Left renal pelvis (tissue), 4 donors: ENCODE data around the gene NUP160. TPM values are rescaled to one million over a fixed set of nuclear protein-coding genes. Genes with fewer than 3 reads are reported as not detected.
"Not testable (repeated sequence)": the region's sequence is repeated elsewhere in the genome, so short reads cannot be mapped to it uniquely, and the experiment has no call there.

Experiments used
- DNase-seq, 4 donors: peaks; one replicate each; pipeline ENCODE4 v3.0.0-alpha.2; 2013; ENCODE audit warnings: low read depth in 4 of 4, low spot score in 3 of 4
- polyA plus RNA-seq, 4 donors: library from polyadenylated mRNA; unstranded; fragments of 120-200 nt; gene quantifications; one replicate each; pipeline ENCODE4 v1.2.1, GENCODE V29; 2013; ENCODE audit not compliant: insufficient read length in 4 of 4

Gene NUP160
- polyA plus RNA-seq, 4 donors, result 59.3 to 76.6 (median 68.6) TPM

DNA sequence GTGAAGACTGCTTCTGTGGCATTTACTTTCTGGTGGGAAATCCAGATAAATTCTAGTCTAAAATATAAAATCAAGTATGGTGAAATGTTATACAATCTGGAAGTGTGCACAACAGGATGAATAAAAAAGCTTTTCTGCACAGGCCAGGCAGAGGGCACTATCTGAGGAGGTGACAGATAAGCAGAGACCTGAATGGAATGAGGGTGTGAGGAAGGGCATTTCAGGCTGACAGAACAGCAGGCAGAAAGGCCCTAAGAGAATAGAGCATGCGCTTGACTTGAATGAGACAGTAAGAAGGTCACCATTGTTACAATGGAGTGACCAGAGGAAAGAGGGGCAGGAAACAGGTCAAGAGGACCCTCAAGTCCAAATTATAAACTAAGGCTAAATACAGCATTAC, 47.4 kb downstream of the NUP160 start:
- DNase-seq, result no peak

DNA sequence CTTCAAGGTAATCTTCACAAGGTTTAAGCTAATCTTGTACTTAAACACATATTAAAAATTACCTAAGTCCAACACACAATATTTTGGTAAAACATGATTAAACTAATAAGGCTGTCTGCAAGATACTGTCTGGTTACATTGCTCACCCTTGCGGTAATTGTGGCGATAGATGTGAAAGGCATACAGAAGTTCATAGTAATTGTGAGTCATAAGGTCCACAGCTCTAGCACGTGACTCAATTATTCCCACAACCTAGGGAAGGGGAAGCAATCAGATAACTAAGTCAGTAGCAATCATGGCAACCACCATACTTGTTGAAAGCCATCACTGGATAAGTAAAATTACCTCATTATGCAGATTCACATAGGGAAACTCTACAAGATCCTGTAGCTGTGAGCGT, 50.5 kb downstream of the NUP160 start:
- DNase-seq, result no peak

GRCh38 chr11:47791774-47792430, 56.2 kb downstream of the NUP160 start:
- no peak for DNase-seq

- DNase-seq, result not testable (repeated sequence)
These were observed 58.1 kb downstream of the NUP160 start for GRCh38 chr11:47790017-47790416.

GRCh38 chr11:47788181-47788580, 60.0 kb downstream of the NUP160 start:
- no peak for DNase-seq

- no peak for DNase-seq
These were observed 61.8 kb downstream of the NUP160 start for GRCh38 chr11:47786373-47786772.

DNA sequence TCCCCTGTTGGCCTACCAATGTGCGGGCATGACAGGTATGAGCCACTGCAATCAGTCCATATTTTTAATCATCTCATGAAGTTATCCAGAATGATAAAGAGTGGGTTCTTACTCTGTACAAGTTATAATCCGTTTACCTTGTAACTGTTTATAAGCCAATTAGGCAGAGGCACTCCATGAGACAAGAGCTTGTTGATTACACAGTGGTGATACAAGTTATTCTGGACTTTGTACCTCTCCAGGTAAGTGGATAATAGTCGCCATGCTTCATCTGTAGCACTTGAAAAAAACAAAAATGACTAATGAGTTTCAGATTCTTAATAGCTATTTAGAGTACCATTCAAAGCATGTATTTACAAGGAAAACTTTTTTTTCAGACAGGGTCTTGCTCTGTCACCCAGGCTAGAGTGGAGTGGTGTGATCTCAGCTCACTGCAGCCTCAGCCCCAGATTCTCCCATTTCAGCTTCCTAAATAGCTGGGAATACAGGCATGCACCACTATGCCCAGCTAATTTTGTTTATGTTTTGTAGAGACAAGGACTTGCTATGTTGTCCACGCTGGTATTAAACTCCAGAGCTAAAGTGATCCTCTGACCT, 63.3 kb downstream of the NUP160 start:
- DNase-seq, result no peak

GRCh38 chr11:47783087-47783610, 65.0 kb downstream of the NUP160 start:
- no peak for DNase-seq

DNA sequence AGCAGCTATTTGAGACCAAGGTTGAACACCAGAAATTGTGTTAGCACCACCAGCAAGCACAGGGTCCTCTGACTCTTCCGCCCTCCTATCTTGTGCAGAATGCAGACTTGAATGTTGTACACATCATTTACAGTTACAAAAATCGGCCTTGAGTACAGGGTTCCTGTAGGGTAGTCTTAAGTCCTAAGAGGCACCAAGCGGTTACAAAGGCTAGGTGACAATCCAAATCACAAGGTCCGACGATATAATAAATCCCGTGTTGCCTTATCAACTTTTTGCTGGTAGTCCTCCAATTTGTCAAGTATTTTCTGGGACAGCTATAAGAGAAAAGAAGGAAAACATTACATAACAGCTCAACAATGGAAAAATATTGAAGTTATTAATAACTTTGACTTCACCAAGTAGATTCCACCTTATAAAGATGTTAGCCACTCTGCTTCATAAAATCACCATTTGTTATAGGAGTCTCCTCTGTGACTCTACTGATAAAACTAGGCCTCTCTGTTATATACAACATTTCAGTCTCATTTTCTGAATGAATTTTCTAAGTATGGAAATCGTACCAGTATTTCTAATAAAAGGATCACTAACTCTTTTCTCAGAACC, 69.2 kb downstream of the NUP160 start:
- no peak for DNase-seq

DNA sequence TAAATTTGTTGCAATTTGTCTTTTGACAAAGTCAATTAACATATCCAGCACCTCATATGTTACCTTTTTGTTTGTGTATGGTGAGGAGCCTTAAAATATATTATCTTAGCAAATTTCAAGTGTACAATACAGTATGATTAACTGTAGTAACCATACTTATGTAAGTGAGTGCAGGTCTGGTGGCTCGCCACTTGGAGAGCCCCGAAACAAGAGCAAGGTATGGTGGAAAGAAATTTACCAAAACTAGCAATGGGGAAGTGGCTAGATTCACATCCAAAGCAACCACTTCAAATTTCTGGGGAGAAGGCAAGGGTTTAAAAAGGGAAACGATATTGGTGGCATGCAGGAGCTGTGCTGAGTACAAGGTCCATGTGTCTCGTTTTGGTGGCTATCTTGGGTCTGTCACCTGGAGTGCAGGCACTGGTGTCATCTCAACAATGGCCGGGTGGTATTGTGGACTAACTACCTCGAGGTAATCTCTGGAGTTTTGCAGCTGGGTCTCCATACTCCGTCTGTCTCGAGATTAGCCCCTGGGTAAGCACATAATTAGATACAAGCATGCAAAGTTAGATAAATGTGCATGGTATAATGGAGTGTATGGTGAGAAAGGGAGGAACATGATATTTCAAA, 72.8 kb downstream of the NUP160 start:
- DNase-seq, result no peak

DNA sequence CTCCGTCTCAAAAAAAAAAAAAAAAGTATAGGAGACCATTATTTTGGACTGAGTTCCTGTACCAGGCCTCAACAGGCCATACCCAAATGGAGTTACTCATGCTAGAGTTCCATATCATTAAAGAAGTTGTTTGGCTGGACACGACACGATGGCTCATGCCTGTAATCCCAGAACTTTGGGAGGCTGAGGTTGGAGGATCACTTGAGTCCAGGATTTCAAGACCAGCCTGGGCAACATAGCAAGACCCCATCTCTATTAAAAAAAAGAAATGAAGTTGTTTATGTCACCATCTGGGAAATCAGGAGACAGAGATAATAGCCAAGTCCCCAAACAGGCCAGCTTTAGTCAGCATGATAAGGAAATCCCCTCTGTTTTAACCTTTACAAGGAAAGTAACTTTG, 74.3 kb downstream of the NUP160 start:
- DNase-seq, result no peak

- not testable (repeated sequence) for DNase-seq
These were observed 78.6 kb downstream of the NUP160 start for GRCh38 chr11:47769556-47769955.

DNA sequence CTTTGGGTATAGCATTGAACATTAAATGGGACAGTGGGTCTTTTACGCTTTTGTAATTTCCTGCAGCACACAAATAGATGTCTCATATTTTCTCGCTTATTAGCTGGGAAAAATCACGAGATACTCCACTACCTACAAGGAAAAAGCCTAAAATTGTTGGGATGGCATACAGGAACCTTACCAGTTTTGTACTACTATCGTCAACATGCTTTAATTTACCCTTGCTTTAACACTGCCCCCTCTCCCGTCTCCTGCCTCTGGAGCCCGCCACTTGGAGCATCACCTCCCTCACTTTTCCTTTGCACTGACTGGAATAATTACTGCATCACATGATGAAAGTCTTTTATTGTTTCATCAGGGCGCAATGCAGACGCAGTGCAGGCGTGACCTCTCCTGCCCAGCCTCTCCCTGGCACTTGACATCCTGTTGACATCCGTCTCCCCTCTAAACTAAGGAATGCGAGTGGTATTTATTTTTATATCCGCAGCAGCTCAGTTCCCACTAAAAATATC, 80.0 kb downstream of the NUP160 start:
- peak; percentile 48 to 60 (median 56) for DNase-seq

DNA sequence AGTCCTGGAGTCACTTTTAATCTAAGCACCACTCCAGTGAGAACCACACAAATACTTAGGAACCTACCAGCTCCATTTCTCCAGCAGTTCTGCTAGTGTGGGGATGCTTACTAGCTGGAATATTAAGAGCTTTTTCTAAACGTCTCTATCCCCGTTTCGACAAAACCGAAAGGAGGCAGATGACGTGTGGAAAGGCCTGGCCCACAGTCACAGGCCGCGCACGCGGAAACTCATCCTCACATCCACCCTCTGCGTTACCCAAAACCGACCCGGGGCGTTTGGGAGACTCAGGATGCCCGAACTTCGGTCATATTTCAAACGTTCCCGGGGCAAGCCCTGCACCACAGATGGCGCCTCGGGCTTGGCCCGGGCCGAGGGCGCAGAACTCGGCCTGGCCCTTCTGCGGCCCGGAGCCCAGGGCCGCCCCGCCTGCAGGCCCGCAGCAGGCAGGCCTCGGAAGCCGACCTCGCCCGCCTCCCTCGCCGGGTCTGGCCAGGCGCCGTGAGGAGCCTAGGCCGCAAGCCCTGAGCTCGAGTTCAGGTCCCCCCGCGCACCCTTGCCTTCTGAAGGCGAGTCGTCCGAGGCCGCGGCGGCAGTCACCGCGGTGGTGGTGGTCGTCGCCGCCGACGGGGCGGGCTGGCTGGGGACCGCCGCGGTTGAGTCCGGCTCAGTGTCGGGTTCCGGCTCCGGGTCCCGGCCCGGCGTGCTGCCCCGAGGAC, 81.5 kb downstream of the NUP160 start:
- DNase-seq, result peak; percentile 54 to 67 (median 62)

DNA sequence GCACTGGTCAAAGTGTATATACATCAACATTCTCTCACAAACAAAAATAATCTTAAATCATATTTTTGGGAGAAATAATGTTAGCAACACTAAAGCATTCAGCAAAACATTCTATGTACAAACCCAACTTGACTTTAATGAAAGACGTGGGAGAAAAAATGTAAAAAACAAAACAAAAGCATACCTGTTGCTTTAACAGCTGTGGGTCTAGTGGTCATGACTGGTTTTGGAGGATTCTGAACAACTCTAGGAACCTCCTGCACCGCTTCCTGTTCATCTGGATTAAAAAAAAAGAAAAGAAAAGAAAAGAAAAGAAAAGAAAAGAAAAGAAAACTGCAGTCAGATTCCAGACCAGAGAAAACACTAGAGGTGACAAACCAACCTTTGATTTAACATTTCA, 83.1 kb downstream of the NUP160 start:
- no peak for DNase-seq

DNA sequence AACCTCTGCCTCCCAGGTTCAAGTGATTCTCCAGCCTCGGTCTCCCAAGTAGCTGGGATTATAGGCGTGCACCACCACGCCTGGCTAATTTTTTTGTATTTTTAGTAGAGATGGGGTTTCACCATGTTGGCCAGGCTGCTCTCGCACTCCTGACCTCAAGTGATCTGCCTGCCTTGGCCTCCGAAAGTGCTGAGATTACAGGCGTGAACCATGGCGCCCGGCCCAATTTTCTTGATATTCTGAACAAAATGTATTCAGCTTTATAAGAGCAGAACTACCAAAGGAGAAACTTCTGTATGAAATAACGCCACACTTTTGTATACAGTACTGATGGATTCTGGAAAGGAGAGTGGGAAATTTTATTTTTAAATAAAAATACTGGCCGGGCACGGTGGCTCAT, 88.9 kb downstream of the NUP160 start:
- not testable (repeated sequence) for DNase-seq

DNA sequence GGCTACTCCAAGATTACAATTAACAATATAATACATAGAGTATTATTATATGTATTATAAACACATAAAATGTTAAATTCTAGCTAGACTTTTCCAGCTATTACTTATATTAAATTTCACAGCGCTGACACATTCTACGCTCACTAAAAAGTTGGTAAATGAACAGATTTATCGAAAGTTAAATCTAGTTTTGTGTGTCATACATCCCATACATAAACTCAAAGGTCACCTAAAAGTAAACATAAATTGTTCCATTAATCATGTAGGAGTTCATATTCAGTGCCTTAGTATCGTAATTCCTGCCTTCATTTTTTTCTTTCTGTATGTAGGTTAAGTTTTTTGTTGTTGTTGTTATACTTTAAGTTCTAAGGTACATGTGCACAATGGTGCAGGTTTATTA, 91.9 kb downstream of the NUP160 start:
- no peak for DNase-seq

DNA sequence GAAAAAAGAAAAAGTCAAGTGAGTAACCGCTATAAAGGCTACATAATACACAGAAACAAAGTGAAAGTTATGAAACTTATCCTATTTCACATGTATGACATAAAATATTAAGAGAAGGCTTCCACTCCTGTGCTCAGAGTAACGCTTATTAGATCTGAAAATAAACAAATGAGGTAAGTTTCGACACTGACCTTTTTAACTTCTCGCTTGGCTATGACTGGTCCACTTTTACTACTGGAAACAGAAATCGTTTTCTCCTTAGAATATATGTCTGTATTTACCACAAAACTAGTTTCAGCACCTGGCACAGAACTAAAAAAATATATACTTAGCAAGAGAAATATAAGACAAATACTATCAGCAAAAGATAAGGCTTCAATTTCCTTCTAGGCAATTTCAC, 97.4 kb downstream of the NUP160 start:
- no peak for DNase-seq

- not testable (repeated sequence) for DNase-seq
These were observed 105.7 kb downstream of the NUP160 start for GRCh38 chr11:47742494-47742893.

DNA sequence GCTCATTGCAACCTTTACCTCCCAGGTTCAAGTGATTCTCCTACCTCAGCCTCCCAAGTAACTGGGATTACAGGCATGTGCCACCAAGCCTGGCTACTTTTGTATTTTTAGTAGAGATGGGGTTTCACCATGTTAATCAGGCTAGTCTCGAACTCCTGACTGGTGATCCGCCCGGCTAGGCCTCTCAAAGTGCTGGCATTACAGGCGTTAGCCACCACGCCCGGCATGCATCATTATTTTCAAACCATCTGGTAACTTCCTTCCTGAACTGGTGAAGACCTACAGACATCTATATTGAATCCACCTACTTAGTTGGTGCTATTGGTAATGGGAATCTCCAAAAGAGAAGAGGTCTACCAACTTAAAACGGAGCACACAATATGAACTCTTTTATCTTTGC, 110.3 kb downstream of the NUP160 start:
- not testable (repeated sequence) for DNase-seq

GRCh38 chr11:47732271-47732670, 115.9 kb downstream of the NUP160 start:
- DNase-seq, result no peak
